Activated naive CD8-positive, alpha-beta T cell treated with anti-CD3 and anti-CD28 coated beads, Interleukin-2, amount 10 ng/mL, durations not matched to agents 7 days and 5 days (primary cell): ENCODE measurements around the gene RBMS1. TPM values are rescaled to one million over a fixed set of nuclear protein-coding genes. Genes with fewer than 3 reads are reported as not detected.

Source experiments
- ATAC-seq: fragments of 150-1000 bp; cut with Tn5 transposase; one replicate; pipeline ENCODE4 v1.10.0; 2021; ENCODE audit warnings: low read depth, moderate library complexity
- POLR2A ChIA-PET: fragments of 350-600 bp; sonication (Branson Sonifier 250); formaldehyde crosslinking; loops from one replicate; lab custom pipeline; 2021; ENCODE audit warnings: antibody characterized with exemption; lab: Charles Lee
- DNase-seq: peaks from one replicate; pipeline ENCODE4 v3.0.0; 2021
- H3K27ac Mint-ChIP-seq: one replicate; pipeline ENCODE4 v1.8.0; 2022; ENCODE audit warnings: mild to moderate bottlenecking, mixed read lengths
- H3K27me3 Mint-ChIP-seq: one replicate; pipeline ENCODE4 v1.8.0; 2022; ENCODE audit warnings: mild to moderate bottlenecking, moderate library complexity, mixed read lengths
- H3K36me3 Mint-ChIP-seq: one replicate; pipeline ENCODE4 v1.8.0; 2021; ENCODE audit warnings: mild to moderate bottlenecking, mixed read lengths
- H3K4me1 Mint-ChIP-seq: one replicate; pipeline ENCODE4 v1.8.0; 2021; ENCODE audit warnings: mixed read lengths
- H3K4me3 Mint-ChIP-seq: one replicate; pipeline ENCODE4 v1.8.0; 2022; ENCODE audit warnings: mild to moderate bottlenecking, moderate library complexity, mixed read lengths
- H3K9me3 Mint-ChIP-seq: one replicate; pipeline ENCODE4 v1.8.0; 2021; ENCODE audit warnings: mixed read lengths
- total RNA-seq, 2 experiments: library from RNA; stranded (reverse); gene quantifications; one replicate each; pipeline ENCODE4 v1.2.3, GENCODE V29; 2021

RBMS1 gene
- total RNA-seq, 2 experiments from 2014 or later, result 87.9 to 90.6 TPM

- H3K36me3 Mint-ChIP-seq, result peaks cover 63% of the 10 kb centered on the region
- POLR2A ChIA-PET, result no interaction called here
- DNase-seq (no peak), ATAC-seq (no peak)
- H3K27me3 Mint-ChIP-seq, result no peaks in the 10 kb centered on the region
- no peak overlapping the region for H3K4me3 Mint-ChIP-seq
- H3K27ac Mint-ChIP-seq, result no peak overlapping the region
- H3K4me1 Mint-ChIP-seq, result peaks cover 22% of the 10 kb centered on the region
- H3K9me3 Mint-ChIP-seq, result no peaks in the 10 kb centered on the region
These were observed 202.2 kb downstream of the RBMS1 start for GRCh38 chr2:160291382-160291781.

- peaks cover 57% of the 10 kb centered on the region for H3K36me3 Mint-ChIP-seq
- H3K4me3 Mint-ChIP-seq, result no peak overlapping the region
- ATAC-seq (no peak), DNase-seq (no peak)
- POLR2A ChIA-PET, result no interaction called here
- H3K4me1 Mint-ChIP-seq, result peaks cover 15% of the 10 kb centered on the region
- no peaks in the 10 kb centered on the region for H3K27me3 Mint-ChIP-seq
- no peak overlapping the region for H3K27ac Mint-ChIP-seq
- no peaks in the 10 kb centered on the region for H3K9me3 Mint-ChIP-seq
These were observed 203.0 kb downstream of the RBMS1 start for GRCh38 chr2:160290598-160290997.

DNA sequence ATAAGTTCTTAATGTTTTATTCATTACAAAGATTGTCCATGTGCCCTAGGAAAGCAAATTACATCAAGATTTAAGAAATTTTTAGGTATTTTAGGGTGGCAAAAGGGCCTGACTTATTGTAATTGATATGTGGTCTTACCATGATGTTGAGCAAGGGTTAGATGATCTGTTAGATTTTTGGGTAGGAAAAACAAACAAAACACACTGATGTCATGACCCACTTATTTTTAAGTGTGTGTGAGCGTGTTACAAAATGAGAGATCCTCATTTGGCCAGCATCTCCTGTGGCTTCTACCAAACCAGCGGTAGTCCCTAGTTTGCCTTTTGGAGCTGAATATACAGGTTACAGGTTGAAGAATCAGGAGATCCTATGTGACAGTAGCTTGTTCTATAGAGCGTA is 203.8 kb downstream of the RBMS1 start:
- no peaks in the 10 kb centered on the region for H3K9me3 Mint-ChIP-seq
- ATAC-seq (no peak), DNase-seq (no peak)
- H3K4me3 Mint-ChIP-seq, result no peak overlapping the region
- H3K36me3 Mint-ChIP-seq, result peaks cover 54% of the 10 kb centered on the region
- no peak overlapping the region for H3K27ac Mint-ChIP-seq
- POLR2A ChIA-PET, result no interaction called here
- H3K27me3 Mint-ChIP-seq, result no peaks in the 10 kb centered on the region
- H3K4me1 Mint-ChIP-seq, result peaks cover 7% of the 10 kb centered on the region

DNA sequence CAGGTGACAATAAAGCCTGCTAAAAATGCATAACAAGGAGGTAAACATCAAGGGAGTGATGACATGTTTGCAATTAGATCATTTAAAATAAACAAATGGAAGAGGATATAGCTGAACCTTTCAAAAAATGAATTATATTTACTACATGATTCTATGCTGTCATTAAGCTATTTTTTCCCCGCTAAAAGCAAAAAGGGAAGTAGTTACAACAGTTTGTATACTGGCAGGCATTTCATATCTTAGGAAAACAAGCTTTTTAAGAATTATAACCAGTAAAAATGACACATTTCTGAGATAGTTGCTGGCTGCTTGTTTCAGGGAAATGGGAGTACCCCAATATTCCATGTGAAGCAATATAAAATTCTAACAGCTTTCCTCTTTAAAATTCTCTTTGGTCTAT is 204.5 kb downstream of the RBMS1 start:
- Mint-ChIP-seq H3K27ac (no peak overlapping the region), H3K9me3 (no peaks in the 10 kb centered on the region), H3K4me3 (no peak overlapping the region), H3K36me3 (peaks cover 53% of the 10 kb centered on the region), H3K4me1 (peaks cover 2% of the 10 kb centered on the region), H3K27me3 (no peaks in the 10 kb centered on the region)
- DNase-seq, result no peak
- no peak for ATAC-seq
- POLR2A ChIA-PET, result no interaction called here

GRCh38 chr2:160288324-160288723 is 205.3 kb downstream of the RBMS1 start:
- DNase-seq (no peak), ATAC-seq (no peak)
- Mint-ChIP-seq H3K36me3 (peaks cover 48% of the 10 kb centered on the region), H3K9me3 (no peaks in the 10 kb centered on the region), H3K4me3 (no peak overlapping the region), H3K4me1 (peaks cover 2% of the 10 kb centered on the region), H3K27ac (no peak overlapping the region), H3K27me3 (no peaks in the 10 kb centered on the region)
- POLR2A ChIA-PET, result no interaction called here

GRCh38 chr2:160287476-160287875 is 206.1 kb downstream of the RBMS1 start:
- POLR2A ChIA-PET, result no interaction called here
- ATAC-seq, result no peak
- peaks cover 46% of the 10 kb centered on the region for H3K36me3 Mint-ChIP-seq
- H3K27me3 Mint-ChIP-seq, result no peaks in the 10 kb centered on the region
- no peak for DNase-seq
- H3K27ac Mint-ChIP-seq, result no peak overlapping the region
- H3K4me3 Mint-ChIP-seq, result no peak overlapping the region
- no peaks in the 10 kb centered on the region for H3K9me3 Mint-ChIP-seq
- peaks cover 4% of the 10 kb centered on the region for H3K4me1 Mint-ChIP-seq

GRCh38 chr2:160286551-160286950 is 207.1 kb downstream of the RBMS1 start:
- POLR2A ChIA-PET, result no interaction called here
- Mint-ChIP-seq H3K9me3 (no peaks in the 10 kb centered on the region), H3K27ac (no peak overlapping the region), H3K27me3 (no peaks in the 10 kb centered on the region), H3K4me3 (no peak overlapping the region), H3K4me1 (peaks cover 3% of the 10 kb centered on the region), H3K36me3 (peaks cover 45% of the 10 kb centered on the region)
- DNase-seq (no peak), ATAC-seq (no peak)

GRCh38 chr2:160283675-160284074 is 209.9 kb downstream of the RBMS1 start:
- POLR2A ChIA-PET, result no interaction called here
- H3K36me3 Mint-ChIP-seq, result peaks cover 48% of the 10 kb centered on the region
- peaks cover 11% of the 10 kb centered on the region for H3K4me1 Mint-ChIP-seq
- no peaks in the 10 kb centered on the region for H3K9me3 Mint-ChIP-seq
- ATAC-seq (no peak), DNase-seq (no peak)
- H3K27ac Mint-ChIP-seq, result no peak overlapping the region
- no peak overlapping the region for H3K4me3 Mint-ChIP-seq
- H3K27me3 Mint-ChIP-seq, result no peaks in the 10 kb centered on the region

DNA sequence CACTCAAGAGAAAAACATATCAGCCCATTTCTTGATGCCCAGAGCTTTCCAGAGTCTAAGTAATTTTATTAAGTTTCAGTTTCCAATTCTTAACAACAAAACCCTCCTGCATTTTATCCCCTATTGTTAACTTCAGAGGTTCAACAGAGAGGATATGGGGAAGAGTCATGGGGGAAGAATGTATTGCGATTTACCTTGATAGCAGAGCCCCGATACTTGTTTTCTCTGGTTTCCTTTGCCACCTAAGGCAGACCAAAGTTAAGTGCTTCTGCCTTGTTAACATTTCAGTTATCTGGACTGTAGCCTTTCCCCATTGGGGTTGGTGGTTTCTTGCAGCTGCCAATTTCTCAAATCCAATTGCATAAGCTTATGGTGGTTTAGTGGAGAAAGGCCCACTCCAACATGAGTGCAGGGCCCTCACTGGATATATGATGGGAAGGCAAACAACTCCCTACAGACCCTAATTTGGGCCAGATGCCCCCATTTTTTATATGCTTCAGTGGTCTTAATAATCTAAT is 211.5 kb downstream of the RBMS1 start:
- H3K4me1 Mint-ChIP-seq, result peaks cover 11% of the 10 kb centered on the region
- POLR2A ChIA-PET, result no interaction called here

DNA sequence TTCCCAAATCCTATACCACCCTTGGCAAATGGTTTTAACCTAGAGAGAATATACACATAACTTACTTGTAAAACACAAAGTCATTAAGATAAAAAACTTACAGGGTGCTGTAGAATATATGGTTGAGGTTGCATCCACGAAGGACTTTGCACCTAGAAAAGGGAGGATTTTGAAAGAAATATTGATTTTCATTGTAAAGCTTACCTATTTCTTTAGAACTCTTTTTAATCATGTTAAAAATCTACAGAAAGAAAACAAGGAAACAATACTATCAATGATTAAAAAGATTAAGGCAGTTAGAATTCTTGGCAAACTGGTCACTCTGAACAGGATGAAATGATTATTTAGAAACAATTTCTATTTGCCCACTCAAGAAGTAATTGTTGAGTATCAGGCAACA is 212.4 kb downstream of the RBMS1 start:
- POLR2A ChIA-PET, result no interaction called here
- Mint-ChIP-seq H3K27ac (no peak overlapping the region), H3K27me3 (no peaks in the 10 kb centered on the region), H3K4me3 (no peak overlapping the region), H3K9me3 (no peaks in the 10 kb centered on the region), H3K4me1 (peaks cover 13% of the 10 kb centered on the region), H3K36me3 (peaks cover 54% of the 10 kb centered on the region)
- ATAC-seq, result no peak
- no peak for DNase-seq

More for the DNA sequence above, 211.5 kb downstream of the RBMS1 start:
- DNase-seq (no peak), ATAC-seq (peak; percentile 22)
- peaks cover 54% of the 10 kb centered on the region for H3K36me3 Mint-ChIP-seq
- H3K9me3 Mint-ChIP-seq, result no peaks in the 10 kb centered on the region
- H3K4me3 Mint-ChIP-seq, result no peak overlapping the region
- no peaks in the 10 kb centered on the region for H3K27me3 Mint-ChIP-seq
- H3K27ac Mint-ChIP-seq, result no peak overlapping the region

DNA sequence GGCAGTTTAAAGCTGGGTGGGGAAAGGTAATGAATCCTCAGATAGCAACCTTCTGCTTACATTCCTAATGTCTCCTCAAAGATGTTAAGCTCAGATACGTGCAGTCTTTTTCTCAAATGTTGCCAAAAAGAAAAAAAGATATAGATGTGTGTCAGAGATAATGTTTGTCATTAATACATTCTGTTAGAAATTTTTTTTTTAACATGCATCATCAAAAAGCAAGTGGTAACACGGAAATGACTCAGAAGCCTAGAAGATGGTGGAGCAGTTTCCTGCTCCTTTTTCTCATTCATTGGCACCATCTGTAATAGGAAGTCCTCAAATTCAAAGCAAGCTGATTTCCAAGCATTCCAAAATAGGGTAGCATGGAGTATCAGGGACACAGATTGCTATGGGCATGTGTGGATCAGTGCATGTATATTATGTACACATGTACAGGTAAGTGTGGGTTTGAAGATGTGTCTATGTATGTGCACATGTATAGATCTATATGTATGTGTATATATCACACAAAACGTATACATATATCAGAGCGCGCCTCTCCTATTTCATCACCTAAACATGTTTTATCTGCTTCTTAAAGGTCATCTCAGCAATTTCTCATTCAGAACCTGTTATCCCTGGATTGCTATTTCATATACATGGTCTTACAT is 213.7 kb downstream of the RBMS1 start:
- H3K4me3 Mint-ChIP-seq, result no peak overlapping the region
- no peaks in the 10 kb centered on the region for H3K27me3 Mint-ChIP-seq
- no peaks in the 10 kb centered on the region for H3K9me3 Mint-ChIP-seq
- H3K27ac Mint-ChIP-seq, result peak overlapping the region; percentile 19
- ATAC-seq (peak; percentile 45), DNase-seq (no peak)
- peaks cover 13% of the 10 kb centered on the region for H3K4me1 Mint-ChIP-seq
- POLR2A ChIA-PET, result no interaction called here
- H3K36me3 Mint-ChIP-seq, result peaks cover 62% of the 10 kb centered on the region

DNA sequence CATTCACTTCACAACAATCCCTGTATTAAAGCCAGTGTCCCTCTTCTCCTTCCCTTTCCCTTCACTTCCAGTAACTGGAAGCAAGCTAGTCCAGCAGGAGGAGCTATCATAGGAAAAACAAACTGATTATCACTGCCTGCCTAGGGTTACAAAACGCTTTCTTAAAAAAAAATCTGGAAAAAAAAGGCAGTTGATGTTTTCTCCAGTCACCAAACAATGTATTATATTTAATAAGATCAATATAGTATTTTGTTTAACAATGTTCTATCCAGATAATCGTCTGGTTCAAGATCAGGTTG is 214.8 kb downstream of the RBMS1 start:
- Mint-ChIP-seq H3K36me3 (peaks cover 62% of the 10 kb centered on the region), H3K4me3 (no peak overlapping the region), H3K4me1 (peaks cover 13% of the 10 kb centered on the region), H3K27me3 (no peaks in the 10 kb centered on the region), H3K9me3 (no peaks in the 10 kb centered on the region), H3K27ac (no peak overlapping the region)
- POLR2A ChIA-PET, result no interaction called here
- DNase-seq (no peak), ATAC-seq (no peak)

DNA sequence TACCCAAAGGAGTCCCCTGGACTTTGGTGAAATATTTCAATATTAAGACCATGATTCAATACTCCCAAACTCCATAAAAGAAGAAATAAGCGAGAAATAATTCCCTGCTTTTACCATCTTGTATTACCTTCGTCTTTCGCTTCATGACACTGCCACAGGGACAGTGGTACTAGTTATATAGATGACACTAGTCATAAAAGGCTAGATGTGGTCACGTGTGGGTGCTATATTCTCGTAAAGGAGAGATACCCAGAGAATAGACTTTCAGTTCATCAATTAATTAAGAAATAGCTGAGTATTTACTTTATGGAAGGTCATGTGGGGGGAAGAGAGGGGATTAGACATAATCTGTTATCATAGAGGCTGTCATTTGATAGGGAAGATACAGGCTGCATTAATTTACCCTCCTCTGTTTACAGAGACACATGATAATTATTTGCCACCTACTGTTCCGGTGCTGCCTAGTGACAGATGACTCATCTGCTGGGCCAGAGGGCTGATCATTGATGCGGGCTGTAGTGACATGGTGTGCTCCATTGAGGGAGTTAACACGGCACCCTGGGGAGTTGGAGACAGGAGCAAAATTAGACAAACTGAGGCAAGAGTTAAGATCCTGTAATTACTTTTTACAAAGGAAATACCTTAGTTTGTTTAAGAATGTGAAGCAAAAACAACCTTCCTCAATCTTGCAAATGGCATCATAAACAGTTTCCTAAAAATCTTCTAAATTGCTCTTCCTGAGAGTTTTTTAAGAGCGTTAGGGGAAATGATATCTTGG is 215.3 kb downstream of the RBMS1 start:
- ATAC-seq (no peak), DNase-seq (no peak)
- Mint-ChIP-seq H3K36me3 (peaks cover 63% of the 10 kb centered on the region), H3K27ac (peak overlapping the region; percentile 35), H3K4me3 (no peak overlapping the region), H3K4me1 (peaks cover 13% of the 10 kb centered on the region), H3K27me3 (no peaks in the 10 kb centered on the region), H3K9me3 (no peaks in the 10 kb centered on the region)
- POLR2A ChIA-PET, result no interaction called here

DNA sequence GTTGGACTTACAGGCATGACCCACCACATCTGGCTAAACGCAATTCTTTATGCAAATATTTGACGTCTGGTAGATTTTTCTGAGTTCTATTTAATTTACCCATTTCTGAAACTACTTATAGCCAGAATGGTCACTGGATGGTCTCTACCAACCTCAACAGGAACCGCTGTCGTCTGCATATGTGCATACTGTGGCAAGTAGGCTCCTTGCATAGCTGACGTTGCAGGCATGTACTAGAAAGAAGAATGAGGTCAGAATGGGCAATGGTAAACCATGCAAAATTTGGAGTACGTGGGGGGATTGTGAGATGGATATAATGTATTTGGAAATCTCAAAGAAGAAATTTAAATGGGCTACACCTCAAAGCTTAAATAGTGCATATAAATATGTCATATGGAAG is 216.5 kb downstream of the RBMS1 start:
- H3K9me3 Mint-ChIP-seq, result no peaks in the 10 kb centered on the region
- no peak overlapping the region for H3K27ac Mint-ChIP-seq
- POLR2A ChIA-PET, result no interaction called here
- ATAC-seq, result no peak
- no peak for DNase-seq
- H3K4me1 Mint-ChIP-seq, result peaks cover 11% of the 10 kb centered on the region
- H3K27me3 Mint-ChIP-seq, result no peaks in the 10 kb centered on the region
- H3K36me3 Mint-ChIP-seq, result peaks cover 61% of the 10 kb centered on the region
- H3K4me3 Mint-ChIP-seq, result no peak overlapping the region
